Duodenal mucosa (tissue), 2 donors: Measurements from ENCODE around the gene ITGB2.

ENCODE experiments used
- H3K27ac ChIP-seq: one replicate; pipeline ENCODE4 v1.7.0; 2013; ENCODE audit warnings: low read depth, low read length
- H3K27me3 ChIP-seq, 2 donors: one replicate each; pipeline ENCODE4 v1.7.0; 2013; ENCODE audit warnings: low read length in 2 of 2, control low read depth in 1 of 2; ENCODE audit not compliant: insufficient read depth in 2 of 2, control insufficient read depth in 1 of 2
- H3K36me3 ChIP-seq, 2 donors: one replicate each; pipeline ENCODE4 v1.7.0; 2013; ENCODE audit warnings: low read length in 2 of 2, control low read depth in 1 of 2; ENCODE audit not compliant: insufficient read depth in 2 of 2, control insufficient read depth in 1 of 2
- H3K4me1 ChIP-seq, 2 donors: one replicate each; pipeline ENCODE4 v1.7.0; 2013; ENCODE audit warnings: low read length in 2 of 2, control low read depth in 1 of 2; ENCODE audit not compliant: insufficient read depth in 2 of 2, control insufficient read depth in 1 of 2
- H3K4me3 ChIP-seq, 2 donors: one replicate each; pipeline ENCODE4 v1.7.0; 2013; ENCODE audit warnings: low read length in 2 of 2, low read depth in 1 of 2
- H3K9ac ChIP-seq, 2 donors: one replicate each; pipeline ENCODE4 v1.7.0; 2013; ENCODE audit warnings: low read length in 2 of 2, low read depth in 1 of 2
- H3K9me3 ChIP-seq, 2 donors: one replicate each; pipeline ENCODE4 v1.7.0; 2013; ENCODE audit warnings: low read length in 2 of 2, control low read depth in 1 of 2; ENCODE audit not compliant: control insufficient read depth in 1 of 2

The ITGB2 gene

GRCh38 chr21:44939532-44940115 lies 18.9 kb upstream of the ITGB2 start, which contains the start of gene SLX9:
Gene SLX9, plus strand, starts transcription at chr21:44940029. Its CDS starts 29 bp downstream, at chr21:44940058.
- H3K4me3 ChIP-seq, result peak within 1 kb of the TSS; percentile 93 to 94
- H3K9ac ChIP-seq, result peak within 1 kb of the TSS; percentile 74 to 86
- no peak within 1 kb of the TSS for H3K27ac ChIP-seq
- H3K4me1 ChIP-seq, result peaks cover 23 to 30% of the 10 kb centered on the region in 2 donors
- H3K36me3 ChIP-seq, result peaks cover 5 to 13% of the 10 kb centered on the region in 2 donors
- H3K9me3 ChIP-seq, result no peaks in the 10 kb centered on the region
- H3K27me3 ChIP-seq, result no peaks in the 10 kb centered on the region

- Histone ChIP-seq H3K9ac (peak overlapping the region; percentile 72 to 74), H3K4me1 (peaks cover 23 to 30% of the 10 kb centered on the region in 2 donors), H3K9me3 (no peaks in the 10 kb centered on the region), H3K36me3 (peaks cover 0 to 6% of the 10 kb centered on the region in 2 donors), H3K27ac (no peak overlapping the region), H3K4me3 (peak overlapping the region; percentile 93 to 94), H3K27me3 (peaks cover 2 to 3% of the 10 kb centered on the region in 2 donors)
These were observed 18.3 kb upstream of the ITGB2 start for GRCh38 chr21:44938772-44939531.

- H3K4me3 ChIP-seq, result no peak overlapping the region
- no peaks in the 10 kb centered on the region for H3K36me3 ChIP-seq
- no peak overlapping the region for H3K9ac ChIP-seq
- H3K9me3 ChIP-seq, result no peaks in the 10 kb centered on the region
- peaks cover 21 to 27% of the 10 kb centered on the region in 2 donors for H3K27me3 ChIP-seq
- peaks cover 5 to 17% of the 10 kb centered on the region in 2 donors for H3K4me1 ChIP-seq
- no peak overlapping the region for H3K27ac ChIP-seq
These were observed 14.8 kb upstream of the ITGB2 start for GRCh38 chr21:44935533-44935927.

DNA sequence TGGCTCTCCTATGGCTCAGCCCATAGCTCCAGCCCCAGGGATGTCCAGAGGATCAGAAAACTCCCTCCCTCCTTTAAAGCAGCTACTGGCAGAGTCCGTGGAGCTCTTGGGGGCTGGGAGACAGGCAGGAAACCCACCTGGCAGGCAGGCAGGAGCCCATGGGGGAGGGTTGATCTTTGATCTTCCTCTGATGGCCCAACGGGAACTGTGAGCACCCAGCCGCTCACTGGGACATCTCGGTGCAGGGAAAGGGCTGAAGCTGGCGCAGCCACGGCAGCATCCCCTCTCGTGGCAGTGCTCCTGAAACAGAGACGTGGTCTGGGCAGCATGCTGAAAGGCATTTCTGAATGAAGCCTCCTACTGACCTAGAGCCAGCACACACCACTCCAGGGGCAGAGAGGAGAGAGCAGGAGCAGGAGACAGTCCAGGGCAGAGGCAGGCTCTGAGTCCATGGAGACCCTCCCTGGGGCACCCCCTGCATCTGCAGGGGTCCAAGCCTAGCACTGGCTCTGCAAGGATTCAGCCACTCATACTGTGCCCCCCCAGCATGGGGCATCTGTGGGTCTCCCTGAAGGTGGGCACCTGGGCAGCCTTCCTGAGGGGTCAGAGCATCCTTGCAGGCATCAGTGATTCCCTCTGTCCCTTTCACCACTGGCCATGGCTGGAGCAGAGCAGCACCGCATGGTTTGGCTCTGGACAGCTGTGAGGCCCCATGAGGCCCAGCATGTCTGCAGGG lies 14.3 kb upstream of the ITGB2 start:
- Histone ChIP-seq H3K4me3 (no peak overlapping the region), H3K27ac (no peak overlapping the region), H3K9me3 (no peaks in the 10 kb centered on the region), H3K9ac (no peak overlapping the region), H3K4me1 (peaks cover 5 to 13% of the 10 kb centered on the region in 2 donors), H3K36me3 (no peaks in the 10 kb centered on the region), H3K27me3 (peaks cover 25 to 33% of the 10 kb centered on the region in 2 donors)

GRCh38 chr21:44934276-44934675 lies 13.6 kb upstream of the ITGB2 start:
- Histone ChIP-seq H3K27me3 (peaks cover 25 to 40% of the 10 kb centered on the region in 2 donors), H3K9me3 (no peaks in the 10 kb centered on the region), H3K36me3 (no peaks in the 10 kb centered on the region), H3K4me3 (no peak overlapping the region), H3K9ac (no peak overlapping the region), H3K27ac (no peak overlapping the region), H3K4me1 (peaks cover 4 to 11% of the 10 kb centered on the region in 2 donors)

- Histone ChIP-seq H3K27me3 (peaks cover 28 to 43% of the 10 kb centered on the region in 2 donors), H3K4me1 (peaks cover under 1 to 7% of the 10 kb centered on the region in 2 donors), H3K4me3 (no peak overlapping the region), H3K9me3 (no peaks in the 10 kb centered on the region), H3K36me3 (no peaks in the 10 kb centered on the region), H3K9ac (no peak overlapping the region), H3K27ac (no peak overlapping the region)
These were observed 13.2 kb upstream of the ITGB2 start for GRCh38 chr21:44933918-44934260.

DNA sequence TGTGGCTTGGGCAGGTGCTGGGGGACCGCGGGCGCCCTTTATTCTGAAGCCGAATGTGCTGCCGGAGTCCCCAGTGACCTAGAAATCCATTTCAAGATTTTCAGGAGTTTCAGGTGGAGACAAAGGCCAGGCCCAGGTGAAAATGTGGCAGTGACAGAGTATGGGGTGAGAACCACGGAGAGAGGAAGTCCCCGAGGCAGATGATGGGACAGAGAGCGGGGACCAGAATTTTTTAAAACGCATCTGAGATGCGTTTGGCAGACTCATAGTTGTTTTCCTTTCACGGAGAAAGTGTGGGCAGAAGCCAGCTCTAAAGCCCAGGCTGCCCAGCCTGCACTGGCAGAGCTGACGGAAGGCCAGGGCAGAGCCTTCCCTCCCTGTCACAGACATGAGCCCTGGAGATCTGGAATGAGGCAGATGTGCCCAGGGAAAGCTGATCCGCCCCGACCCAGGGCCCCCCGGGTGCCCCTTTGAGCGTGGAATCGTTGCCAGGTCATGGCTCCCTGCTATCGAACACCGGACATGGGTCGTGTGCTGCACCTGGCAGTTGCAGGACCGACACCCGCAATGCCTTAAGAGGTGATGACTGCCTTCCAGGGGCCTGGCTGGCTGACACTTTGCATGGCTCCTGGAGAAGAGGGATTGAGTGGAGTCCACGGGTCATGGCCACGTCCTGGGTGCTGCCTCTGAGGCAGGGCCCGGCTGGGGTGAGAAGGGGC lies 12.7 kb upstream of the ITGB2 start:
- H3K27me3 ChIP-seq, result peaks cover 30 to 44% of the 10 kb centered on the region in 2 donors
- H3K4me3 ChIP-seq, result no peak overlapping the region
- H3K27ac ChIP-seq, result no peak overlapping the region

GRCh38 chr21:44932408-44933181 lies 11.9 kb upstream of the ITGB2 start:
- Histone ChIP-seq H3K36me3 (no peaks in the 10 kb centered on the region), H3K4me1 (peaks cover 0 to 6% of the 10 kb centered on the region in 2 donors), H3K27ac (no peak overlapping the region), H3K9me3 (no peaks in the 10 kb centered on the region), H3K27me3 (peaks cover 36 to 51% of the 10 kb centered on the region in 2 donors), H3K4me3 (peak overlapping the region; percentile 3 to 10), H3K9ac (no peak overlapping the region)

More for the DNA sequence above, 12.7 kb upstream of the ITGB2 start:
- no peak overlapping the region for H3K9ac ChIP-seq
- H3K36me3 ChIP-seq, result no peaks in the 10 kb centered on the region
- H3K9me3 ChIP-seq, result no peaks in the 10 kb centered on the region
- peaks cover 0 to 6% of the 10 kb centered on the region in 2 donors for H3K4me1 ChIP-seq
